ENCODE data around the gene MNT. TPM values are rescaled to one million over a fixed set of nuclear protein-coding genes. Genes with fewer than 3 reads are reported as not detected.

Gene MNT
- total and polyA plus RNA-seq, 2 experiments from 2014 or later = 5.7 to 6.4 TPM

DNA sequence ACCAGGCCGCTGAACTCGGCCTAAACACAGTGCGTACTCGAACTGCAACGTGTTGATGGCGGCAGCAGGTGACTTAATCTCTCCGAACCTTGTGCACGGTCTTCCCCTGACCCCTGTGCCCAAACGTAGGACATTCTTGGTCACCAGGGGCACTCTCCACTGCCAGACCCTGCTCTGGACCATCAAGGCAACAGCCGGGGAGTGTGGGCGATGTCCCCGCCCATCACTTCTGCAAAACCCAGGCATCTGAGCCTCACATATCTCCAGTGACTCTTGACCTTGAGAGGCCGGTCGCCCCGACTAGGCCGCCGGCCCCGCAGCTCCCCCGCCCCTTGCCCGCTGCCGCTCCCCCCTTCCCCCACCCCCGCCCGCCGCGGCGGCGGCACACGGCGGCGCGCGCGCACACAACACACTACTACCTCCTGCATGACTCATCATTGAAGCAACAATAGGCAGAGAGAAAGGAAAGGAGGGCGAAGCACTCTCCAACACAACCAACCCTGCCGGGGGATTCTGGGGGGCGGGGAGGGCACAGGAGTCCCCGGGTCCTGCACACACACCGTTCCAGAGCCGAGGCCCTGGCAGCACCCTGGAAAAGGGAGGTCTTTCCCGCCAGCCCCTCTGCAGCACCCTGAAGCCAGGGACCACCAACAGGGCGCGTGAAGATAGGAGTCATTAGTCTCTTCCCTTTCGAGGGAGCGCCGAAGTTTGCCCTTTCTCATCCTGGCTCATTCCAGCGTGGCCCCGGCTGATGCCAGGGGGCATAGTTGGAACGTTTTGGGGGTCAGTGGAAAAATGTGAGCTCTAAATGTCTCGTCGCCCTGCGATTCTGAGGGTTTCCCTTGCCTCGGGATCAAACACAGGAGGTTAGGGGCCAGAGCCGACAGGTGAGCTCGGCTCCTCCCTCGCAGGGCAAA lies 1.9 kb downstream of the MNT start:
- H3K27me3 Mint-ChIP-seq (ENCODE audit: insufficient read depth, low read depth, poor library complexity) = peaks cover 26% of the 10 kb centered on the region
- no peaks in the 10 kb centered on the region for H3K27me3 ChIP-seq (ENCODE audit: insufficient read depth)
- peaks cover 33% of the 10 kb centered on the region for H3K4me1 ChIP-seq (ENCODE audit: insufficient read depth)
- peaks cover 45% of the 10 kb centered on the region for H3K4me1 Mint-ChIP-seq
- H3K4me2 ChIP-seq = peak overlapping the region; percentile 97
- H3K79me2 ChIP-seq (replicated peaks; ENCODE audit: insufficient read depth) = peaks cover 33% of the 10 kb centered on the region
- peak; percentile 84 for DNase-seq (ENCODE audit: low spot score)
- no peaks in the 10 kb centered on the region for H3K9me2 ChIP-seq (ENCODE audit: insufficient read depth)
- peak overlapping the region; percentile 84; the same call in 1 of the 2 replicates for H2AFZ ChIP-seq
- no peaks in the 10 kb centered on the region for H3K36me3 ChIP-seq (ENCODE audit: insufficient read depth)
- peak overlapping the region; percentile 100 for H3K27ac ChIP-seq (ENCODE audit: low read depth)
- H3K36me3 Mint-ChIP-seq (ENCODE audit: low read depth) = no peaks in the 10 kb centered on the region; the same call in 2 of the 3 replicates
- H3K27ac Mint-ChIP-seq = peak overlapping the region; percentile 100
- H4K20me1 ChIP-seq (replicated peaks; ENCODE audit: insufficient read depth) = no peaks in the 10 kb centered on the region
- TF ChIP-seq POLR2AphosphoS5 (IDR thresholded peaks at IDR 0.05; ENCODE audit: low read depth) = peak; percentile 75
- TF ChIP-seq, protein P1, sequence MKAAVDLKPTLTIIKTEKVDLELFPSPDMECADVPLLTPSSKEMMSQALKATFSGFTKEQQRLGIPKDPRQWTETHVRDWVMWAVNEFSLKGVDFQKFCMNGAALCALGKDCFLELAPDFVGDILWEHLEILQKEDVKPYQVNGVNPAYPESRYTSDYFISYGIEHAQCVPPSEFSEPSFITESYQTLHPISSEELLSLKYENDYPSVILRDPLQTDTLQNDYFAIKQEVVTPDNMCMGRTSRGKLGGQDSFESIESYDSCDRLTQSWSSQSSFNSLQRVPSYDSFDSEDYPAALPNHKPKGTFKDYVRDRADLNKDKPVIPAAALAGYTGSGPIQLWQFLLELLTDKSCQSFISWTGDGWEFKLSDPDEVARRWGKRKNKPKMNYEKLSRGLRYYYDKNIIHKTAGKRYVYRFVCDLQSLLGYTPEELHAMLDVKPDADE (IDR thresholded peaks at IDR 0.05) = no peak
- TF ChIP-seq ZNF114 (CRISPR knock-in tag; IDR thresholded peaks at IDR 0.05) = no peak
- TF ChIP-seq CREB1 (CRISPR knock-in tag; IDR thresholded peaks at IDR 0.05; ENCODE audit: low read depth) = 0 out of 2 replicates have a peak, but pooled peaks have one; percentile 15
- ATAC-seq = peak; percentile 5
- H3K9me3 Mint-ChIP-seq = 0 out of 3 replicates have a peak, but pooled peaks cover 5% of the 10 kb centered on the region
- peaks cover 21% of the 10 kb centered on the region for H3F3A ChIP-seq (replicated peaks; ENCODE audit: low read depth)
- peak overlapping the region; percentile 83 for H3K4me3 ChIP-seq
- peak overlapping the region; percentile 96 for H3K4me3 Mint-ChIP-seq

DNA sequence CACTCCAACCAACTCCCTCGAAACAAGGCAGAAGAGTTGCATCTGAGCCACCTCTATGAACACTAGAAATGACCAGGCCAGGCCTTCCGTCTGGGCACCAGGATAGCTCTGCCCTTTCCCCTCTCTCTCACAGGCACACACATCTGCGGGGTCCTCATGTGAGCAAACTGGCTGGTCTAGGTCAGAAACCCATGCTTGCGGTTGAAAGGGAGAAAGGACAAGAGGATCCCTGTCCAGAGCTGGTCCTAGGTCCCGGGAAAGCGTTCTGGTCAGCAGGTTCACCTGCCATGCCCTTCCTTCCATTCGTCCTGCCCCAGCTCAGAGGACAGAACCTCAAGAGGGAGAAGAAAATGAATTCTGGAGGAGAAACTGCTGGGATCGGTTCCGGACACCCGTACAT lies 2.7 kb downstream of the MNT start:
- Histone ChIP-seq H2AFZ (no peak overlapping the region), H3K4me3 (peak overlapping the region; percentile 83), H3K4me1 (ENCODE audit: insufficient read depth) (peaks cover 33% of the 10 kb centered on the region), H3K4me2 (peak overlapping the region; percentile 97), H3K27me3 (ENCODE audit: insufficient read depth) (no peaks in the 10 kb centered on the region), H3K79me2 (replicated peaks; ENCODE audit: insufficient read depth) (peaks cover 33% of the 10 kb centered on the region), H4K20me1 (replicated peaks; ENCODE audit: insufficient read depth) (no peaks in the 10 kb centered on the region), H3K27ac (ENCODE audit: low read depth) (peak overlapping the region; percentile 100), H3F3A (replicated peaks; ENCODE audit: low read depth) (peaks cover 19% of the 10 kb centered on the region), H3K36me3 (ENCODE audit: insufficient read depth) (no peaks in the 10 kb centered on the region), H3K9me2 (ENCODE audit: insufficient read depth) (no peaks in the 10 kb centered on the region)
- peaks cover 45% of the 10 kb centered on the region for H3K4me1 Mint-ChIP-seq
- no peaks in the 10 kb centered on the region; the same call in 2 of the 3 replicates for H3K36me3 Mint-ChIP-seq (ENCODE audit: low read depth)
- ATAC-seq = no peak
- TF ChIP-seq STAT1 (IDR thresholded peaks at IDR 0.05; ENCODE audit: unreplicated experiment) (no peak), CREB1 (CRISPR knock-in tag; IDR thresholded peaks at IDR 0.05; ENCODE audit: low read depth) (no peak), EZH2 (IDR thresholded peaks at IDR 0.05; ENCODE audit: low read depth, unreplicated experiment) (no peak), POLR2AphosphoS5 (IDR thresholded peaks at IDR 0.05; ENCODE audit: low read depth) (no peak)
- H3K4me3 Mint-ChIP-seq = peak overlapping the region; percentile 96
- peaks cover 29% of the 10 kb centered on the region for H3K27me3 Mint-ChIP-seq (ENCODE audit: insufficient read depth, low read depth, poor library complexity)
- H3K9me3 Mint-ChIP-seq = 0 out of 3 replicates have a peak, but pooled peaks cover 5% of the 10 kb centered on the region
- peak overlapping the region; percentile 100 for H3K27ac Mint-ChIP-seq
- DNase-seq (ENCODE audit: low spot score) = no peak
